K562 (cell line): ENCODE data around the gene TSPAN1.
A peak's percentile ranks its signal among the peaks of the same experiment; 100 is the strongest.

Source experiments
- BACH1 ChIP-seq: fragments of 200-800 bp; sonication (Bioruptor generic); IDR thresholded peaks from 2 replicates; pipeline ENCODE4 v1.6.1; 2016; ENCODE audit warnings: missing genetic modification characterization, missing compliant biosample characterization
- TEAD2 ChIP-seq: fragments of 450-650 bp; IDR thresholded peaks from 2 replicates; pipeline ENCODE4 v1.6.1; 2016; ENCODE audit warnings: missing genetic modification characterization, control low read depth, missing compliant biosample characterization
- TF ChIP-seq, protein P1 (sequence below): sonication (generic); formaldehyde crosslinking; IDR thresholded peaks from 2 replicates; pipeline ENCODE4 v1.9.0; 2022; ENCODE audit warnings: mild to moderate bottlenecking, missing genetic modification reagents

DNA sequence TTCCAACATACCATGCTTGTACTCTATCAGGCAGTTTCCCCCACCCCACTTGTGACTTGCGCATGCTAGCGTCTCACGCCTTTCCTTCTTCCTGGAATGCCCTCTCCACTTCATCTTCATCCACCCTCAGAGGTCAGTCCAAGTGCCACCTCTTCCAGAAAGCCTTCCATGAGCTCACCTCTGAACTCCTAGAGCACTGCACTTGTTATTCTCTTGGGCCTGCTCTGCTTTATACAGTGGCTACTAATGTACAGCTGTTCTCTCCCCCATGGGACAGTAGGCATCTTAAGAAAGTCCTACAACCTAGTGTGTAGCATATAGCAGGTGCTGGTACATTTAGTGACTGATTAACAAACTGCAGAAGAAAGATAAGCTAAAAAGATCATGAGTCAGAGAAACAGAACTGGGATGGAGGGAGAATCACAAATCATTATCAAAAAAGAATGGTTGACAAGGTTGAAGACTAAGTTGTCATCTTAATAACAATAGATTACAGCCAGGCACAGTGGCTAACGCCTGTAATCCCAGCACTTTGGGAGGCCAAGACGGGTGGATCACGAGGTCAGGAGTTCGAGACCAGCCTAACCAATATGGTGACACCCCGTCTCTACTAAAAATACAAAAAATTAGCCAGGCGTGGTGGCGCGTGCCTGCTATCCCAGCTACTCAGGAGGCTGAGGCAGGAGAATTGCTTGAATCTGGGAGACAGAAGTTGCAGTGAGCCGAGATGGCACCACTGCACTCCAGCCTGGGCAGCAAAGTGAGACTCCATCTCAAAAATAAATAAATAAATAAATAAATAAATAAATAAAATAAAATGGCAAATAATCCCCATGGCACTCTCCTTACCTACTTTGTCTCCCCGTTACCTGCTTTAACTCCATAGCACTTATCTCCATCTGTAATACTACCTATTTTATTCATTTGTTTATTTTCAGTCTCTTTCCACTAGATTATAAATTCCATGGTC lies 16.3 kb upstream of the TSPAN1 start:
- TF ChIP-seq, protein P1, sequence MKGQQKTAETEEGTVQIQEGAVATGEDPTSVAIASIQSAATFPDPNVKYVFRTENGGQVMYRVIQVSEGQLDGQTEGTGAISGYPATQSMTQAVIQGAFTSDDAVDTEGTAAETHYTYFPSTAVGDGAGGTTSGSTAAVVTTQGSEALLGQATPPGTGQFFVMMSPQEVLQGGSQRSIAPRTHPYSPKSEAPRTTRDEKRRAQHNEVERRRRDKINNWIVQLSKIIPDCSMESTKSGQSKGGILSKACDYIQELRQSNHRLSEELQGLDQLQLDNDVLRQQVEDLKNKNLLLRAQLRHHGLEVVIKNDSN (CRISPR knock-in tag), result no peak
- peak; percentile 54; the same call in 1 of the 2 replicates for TF ChIP-seq BACH1
- TF ChIP-seq TEAD2 (tag), result no peak
